ENCODE data around the gene TAAR6.

Gene TAAR6

GRCh38 chr6:132612449-132613108 is 42.5 kb downstream of the TAAR6 start:
- Histone ChIP-seq H3F3A (ENCODE audit: insufficient read depth, low read length) (no peaks in the 10 kb centered on the region), H3K4me1 (ENCODE audit: low read length) (peaks cover 8% of the 10 kb centered on the region; the same call in 1 of the 2 replicates), H3K36me3 (replicated peaks; ENCODE audit: insufficient read depth, low read length) (no peaks in the 10 kb centered on the region), H3K27me3 (replicated peaks; ENCODE audit: insufficient read depth, low read length) (no peaks in the 10 kb centered on the region), H2AFZ (ENCODE audit: low read length) (peak overlapping the region; percentile 21), H3K27ac (ENCODE audit: low read length) (no peak overlapping the region), H3K9ac (ENCODE audit: low read length) (no peak overlapping the region), H3K4me2 (ENCODE audit: low read depth, low read length) (no peak overlapping the region), H3K4me3 (ENCODE audit: low read length) (no peak overlapping the region), H3K79me2 (ENCODE audit: low read length) (no peaks in the 10 kb centered on the region), H4K20me1 (ENCODE audit: insufficient read depth, low read length) (no peaks in the 10 kb centered on the region), H3K9me3 (replicated peaks; ENCODE audit: insufficient read depth, low read length) (no peaks in the 10 kb centered on the region), H3K9me2 (replicated peaks; ENCODE audit: insufficient read depth, low read length) (no peaks in the 10 kb centered on the region)
- DNase-seq = no peak
- TF ChIP-seq EZH2 (optimal IDR thresholded peaks at IDR 0.05; ENCODE audit: low read depth, low read length) = no peak
- TF ChIP-seq CTCF (IDR thresholded peaks at IDR 0.05; ENCODE audit: low read length) = no peak
- no peak for TF ChIP-seq EZH2phosphoT487 (IDR thresholded peaks at IDR 0.05; ENCODE audit: low read length)

GRCh38 chr6:132614554-132614953 is 44.4 kb downstream of the TAAR6 start:
- TF ChIP-seq CTCF (IDR thresholded peaks at IDR 0.05; ENCODE audit: low read length) (no peak), EZH2phosphoT487 (IDR thresholded peaks at IDR 0.05; ENCODE audit: low read length) (no peak), EZH2 (optimal IDR thresholded peaks at IDR 0.05; ENCODE audit: low read depth, low read length) (no peak)
- Histone ChIP-seq H4K20me1 (ENCODE audit: insufficient read depth, low read length) (no peaks in the 10 kb centered on the region), H3K27me3 (replicated peaks; ENCODE audit: insufficient read depth, low read length) (no peaks in the 10 kb centered on the region), H3K27ac (ENCODE audit: low read length) (no peak overlapping the region), H3K4me3 (ENCODE audit: low read length) (peak overlapping the region; percentile 45), H3K36me3 (replicated peaks; ENCODE audit: insufficient read depth, low read length) (no peaks in the 10 kb centered on the region), H3K9ac (ENCODE audit: low read length) (0 out of 2 replicates have a peak overlapping the region, but pooled peaks have one; percentile 0), H3K9me3 (replicated peaks; ENCODE audit: insufficient read depth, low read length) (no peaks in the 10 kb centered on the region), H3K4me2 (ENCODE audit: low read depth, low read length) (peak overlapping the region; percentile 40; the same call in 1 of the 2 replicates), H3K4me1 (ENCODE audit: low read length) (peaks cover 8% of the 10 kb centered on the region; the same call in 1 of the 2 replicates), H3K79me2 (ENCODE audit: low read length) (no peaks in the 10 kb centered on the region), H2AFZ (ENCODE audit: low read length) (peak overlapping the region; percentile 54; the same call in 1 of the 2 replicates), H3K9me2 (replicated peaks; ENCODE audit: insufficient read depth, low read length) (no peaks in the 10 kb centered on the region), H3F3A (ENCODE audit: insufficient read depth, low read length) (no peaks in the 10 kb centered on the region)
- DNase-seq = peak; percentile 66

GRCh38 chr6:132616677-132617076 is 46.6 kb downstream of the TAAR6 start:
- Histone ChIP-seq H3K27me3 (replicated peaks; ENCODE audit: insufficient read depth, low read length) (no peaks in the 10 kb centered on the region), H3K27ac (ENCODE audit: low read length) (no peak overlapping the region), H3K9ac (ENCODE audit: low read length) (no peak overlapping the region), H3F3A (ENCODE audit: insufficient read depth, low read length) (no peaks in the 10 kb centered on the region), H4K20me1 (ENCODE audit: insufficient read depth, low read length) (no peaks in the 10 kb centered on the region), H3K4me2 (ENCODE audit: low read depth, low read length) (no peak overlapping the region), H3K9me3 (replicated peaks; ENCODE audit: insufficient read depth, low read length) (no peaks in the 10 kb centered on the region), H3K79me2 (ENCODE audit: low read length) (no peaks in the 10 kb centered on the region), H3K9me2 (replicated peaks; ENCODE audit: insufficient read depth, low read length) (no peaks in the 10 kb centered on the region), H3K4me3 (ENCODE audit: low read length) (no peak overlapping the region), H3K4me1 (ENCODE audit: low read length) (peaks cover 8% of the 10 kb centered on the region; the same call in 1 of the 2 replicates), H3K36me3 (replicated peaks; ENCODE audit: insufficient read depth, low read length) (no peaks in the 10 kb centered on the region), H2AFZ (ENCODE audit: low read length) (no peak overlapping the region)
- no peak for DNase-seq
- TF ChIP-seq EZH2phosphoT487 (IDR thresholded peaks at IDR 0.05; ENCODE audit: low read length) = no peak
- no peak for TF ChIP-seq CTCF (IDR thresholded peaks at IDR 0.05; ENCODE audit: low read length)
- no peak for TF ChIP-seq EZH2 (optimal IDR thresholded peaks at IDR 0.05; ENCODE audit: low read depth, low read length)

Measured in MM.1S (cell line).